GM19467 (cell line): ENCODE measurements around the gene IRF9.

ENCODE experiments used
- ATAC-seq: cut with Tn5 transposase; IDR thresholded peaks from one replicate; pipeline ENCODE4 v1.9.1; 2021; ENCODE audit warnings: mild to moderate bottlenecking, moderate library complexity; ENCODE audit not compliant: unreplicated experiment

IRF9 gene

DNA sequence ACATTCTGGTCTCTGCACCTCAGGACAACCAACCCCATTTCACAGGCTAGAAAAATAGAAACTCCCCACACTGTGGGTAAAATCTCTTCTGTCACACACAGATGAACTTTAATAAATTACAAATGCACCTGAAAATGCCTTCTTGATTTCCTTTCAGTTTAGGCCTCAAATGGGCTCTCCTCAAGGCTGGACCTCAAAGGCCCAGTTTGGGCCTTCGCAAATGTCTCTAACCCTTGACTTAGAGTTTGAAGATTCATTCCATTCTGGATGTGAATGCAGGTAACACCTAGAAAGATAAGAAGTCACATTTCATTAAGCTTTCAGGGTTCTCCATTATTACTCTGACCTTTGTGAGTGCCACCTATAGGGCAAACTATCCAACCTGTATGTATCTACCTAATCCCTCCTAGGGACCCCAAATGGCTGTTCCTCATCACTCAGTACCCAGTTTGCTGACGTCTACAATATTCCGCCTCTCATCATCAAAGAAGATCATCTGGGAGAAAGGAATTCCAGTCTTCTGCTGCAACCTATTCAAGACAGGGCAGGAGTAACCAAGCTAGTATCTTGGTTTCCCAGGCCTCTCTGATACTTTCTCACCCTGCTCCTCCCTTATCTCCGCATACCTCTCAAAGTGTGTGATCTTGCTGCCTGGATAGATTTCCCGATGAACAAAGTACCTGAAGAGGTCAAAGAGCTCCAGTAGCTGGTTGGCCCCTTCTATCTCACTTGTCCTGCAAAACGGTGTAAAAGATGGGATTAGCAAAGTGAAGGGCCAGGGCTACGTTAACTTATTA, 53.0 kb downstream of the IRF9 start:
- ATAC-seq = no peak

DNA sequence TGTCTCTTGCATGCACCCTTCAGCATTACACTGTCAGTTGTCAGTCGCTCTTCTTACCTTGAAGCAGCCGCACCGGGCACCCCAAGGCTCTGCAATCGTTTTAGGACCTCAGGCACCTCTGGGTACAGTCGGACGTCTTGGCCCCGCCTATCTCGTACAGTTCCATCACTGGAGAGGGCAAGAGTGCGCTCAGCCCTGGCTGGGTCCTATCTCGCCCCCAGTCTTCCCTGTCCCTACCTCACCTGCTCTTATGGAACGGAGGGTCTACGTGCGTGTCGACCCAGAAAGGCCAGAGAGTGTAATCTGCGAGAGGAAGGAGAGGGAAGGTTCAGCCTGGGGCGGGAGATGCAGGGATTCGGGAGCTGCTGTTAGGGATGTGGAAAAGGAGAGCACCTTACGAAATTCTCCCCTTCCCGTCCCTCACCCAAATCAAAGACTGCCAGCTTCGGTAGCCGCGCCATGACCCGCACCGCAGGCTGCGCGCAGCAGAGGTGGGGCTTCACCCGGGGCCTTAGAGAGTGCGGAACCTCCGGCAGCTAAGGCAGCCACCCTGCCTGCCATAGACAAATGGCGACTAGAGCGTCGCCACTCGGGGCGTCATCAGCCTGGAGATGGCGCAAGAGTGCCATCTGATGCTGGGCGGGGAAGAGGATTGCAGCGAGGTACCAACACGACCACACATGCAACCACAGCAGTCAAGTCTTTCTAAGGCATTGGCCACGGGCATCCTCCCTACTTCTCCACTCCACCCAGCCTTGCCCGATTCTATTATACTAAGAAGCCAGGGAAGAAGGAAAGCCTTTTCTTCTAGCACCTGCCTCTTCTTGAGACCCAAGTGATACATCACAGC, 54.7 kb downstream of the IRF9 start, which contains the start of gene MDP1:
MDP1 (minus strand) TSS at position 572 of the 850 bp plus-strand sequence; CDS start at position 461, 111 bp downstream.
- peak; percentile 71 for ATAC-seq
